Measurements from ENCODE around the gene TRAF1. TPM values are rescaled to one million over a fixed set of nuclear protein-coding genes. Genes with fewer than 3 reads are reported as not detected.

TRAF1 gene
- total RNA-seq, 1 donor from 2014 or later = 7.1 TPM

DNA sequence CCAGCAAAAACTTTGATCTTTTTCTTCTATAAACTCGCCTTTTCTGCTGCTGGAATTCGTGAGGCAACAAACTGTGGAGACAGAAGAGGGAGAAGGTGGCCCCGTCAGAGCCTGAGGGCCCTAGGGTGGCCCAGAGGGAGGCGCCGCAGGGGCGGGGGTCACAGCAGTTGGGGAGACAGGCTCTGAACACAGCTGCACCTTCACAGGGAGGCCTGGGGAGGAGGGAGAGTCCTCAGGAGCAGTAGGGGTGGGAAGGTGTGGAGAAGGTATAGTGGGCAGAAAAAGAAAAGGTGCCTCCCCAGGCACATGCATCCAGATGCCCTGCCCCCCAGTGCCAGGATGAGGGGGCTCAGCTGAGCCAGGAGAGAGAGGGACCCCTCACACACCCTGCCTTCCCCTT lies 64.7 kb downstream of the TRAF1 start:
- no peaks in the 10 kb centered on the region for H3K9me3 Mint-ChIP-seq (ENCODE audit: unreplicated experiment)
- H3K27me3 Mint-ChIP-seq (ENCODE audit: unreplicated experiment) = no peaks in the 10 kb centered on the region
- H3K27ac Mint-ChIP-seq (ENCODE audit: unreplicated experiment) = peak overlapping the region; percentile 54
- no peak for TF ChIP-seq CTCF (IDR thresholded peaks at IDR 0.05)
- DNase-seq (ENCODE audit: extremely low spot score, unreplicated experiment) = no peak
- H3K4me3 Mint-ChIP-seq (ENCODE audit: unreplicated experiment) = no peak overlapping the region
- no peaks in the 10 kb centered on the region for H3K4me1 Mint-ChIP-seq (ENCODE audit: unreplicated experiment)
- peaks cover 54% of the 10 kb centered on the region for H3K36me3 Mint-ChIP-seq (ENCODE audit: unreplicated experiment)

DNA sequence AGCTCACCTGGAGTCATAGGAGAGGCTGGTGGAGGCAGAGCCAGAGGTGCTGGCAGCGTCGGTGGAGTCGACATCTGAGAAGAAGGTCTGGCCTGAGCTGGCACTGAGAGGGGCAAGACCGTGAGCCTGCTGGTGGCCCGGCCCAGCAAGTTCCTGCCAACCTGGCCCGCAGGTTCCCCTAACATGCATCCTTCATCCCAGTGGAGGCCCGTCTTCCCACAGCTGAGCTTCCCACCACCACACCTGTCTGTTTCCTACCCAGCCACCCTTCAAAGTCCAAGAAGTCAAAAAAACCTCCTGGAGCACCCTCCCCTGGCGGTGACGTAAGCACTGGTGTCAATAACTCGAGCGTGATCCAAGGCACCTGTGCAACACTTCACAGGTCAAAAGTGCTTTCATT lies 66.5 kb downstream of the TRAF1 start:
- no peak for DNase-seq (ENCODE audit: extremely low spot score, unreplicated experiment)
- H3K36me3 Mint-ChIP-seq (ENCODE audit: unreplicated experiment) = peaks cover 52% of the 10 kb centered on the region
- H3K27ac Mint-ChIP-seq (ENCODE audit: unreplicated experiment) = no peak overlapping the region
- H3K9me3 Mint-ChIP-seq (ENCODE audit: unreplicated experiment) = no peaks in the 10 kb centered on the region
- H3K27me3 Mint-ChIP-seq (ENCODE audit: unreplicated experiment) = no peaks in the 10 kb centered on the region
- no peak for TF ChIP-seq CTCF (IDR thresholded peaks at IDR 0.05)
- peaks cover 3% of the 10 kb centered on the region for H3K4me1 Mint-ChIP-seq (ENCODE audit: unreplicated experiment)
- no peak overlapping the region for H3K4me3 Mint-ChIP-seq (ENCODE audit: unreplicated experiment)

GRCh38 chr9:120859361-120859760 lies 67.2 kb downstream of the TRAF1 start:
- H3K9me3 Mint-ChIP-seq (ENCODE audit: unreplicated experiment) = no peaks in the 10 kb centered on the region
- no peaks in the 10 kb centered on the region for H3K27me3 Mint-ChIP-seq (ENCODE audit: unreplicated experiment)
- peaks cover 52% of the 10 kb centered on the region for H3K36me3 Mint-ChIP-seq (ENCODE audit: unreplicated experiment)
- DNase-seq (ENCODE audit: extremely low spot score, unreplicated experiment) = no peak
- no peak overlapping the region for H3K4me3 Mint-ChIP-seq (ENCODE audit: unreplicated experiment)
- peaks cover 3% of the 10 kb centered on the region for H3K4me1 Mint-ChIP-seq (ENCODE audit: unreplicated experiment)
- TF ChIP-seq CTCF (IDR thresholded peaks at IDR 0.05) = no peak
- no peak overlapping the region for H3K27ac Mint-ChIP-seq (ENCODE audit: unreplicated experiment)

GRCh38 chr9:120857902-120858301 lies 68.7 kb downstream of the TRAF1 start:
- Mint-ChIP-seq H3K27ac (ENCODE audit: unreplicated experiment) (no peak overlapping the region), H3K4me3 (ENCODE audit: unreplicated experiment) (no peak overlapping the region), H3K9me3 (ENCODE audit: unreplicated experiment) (no peaks in the 10 kb centered on the region), H3K4me1 (ENCODE audit: unreplicated experiment) (peaks cover 6% of the 10 kb centered on the region), H3K27me3 (ENCODE audit: unreplicated experiment) (no peaks in the 10 kb centered on the region), H3K36me3 (ENCODE audit: unreplicated experiment) (peaks cover 41% of the 10 kb centered on the region)
- DNase-seq (ENCODE audit: extremely low spot score, unreplicated experiment) = no peak
- no peak for TF ChIP-seq CTCF (IDR thresholded peaks at IDR 0.05)

DNA sequence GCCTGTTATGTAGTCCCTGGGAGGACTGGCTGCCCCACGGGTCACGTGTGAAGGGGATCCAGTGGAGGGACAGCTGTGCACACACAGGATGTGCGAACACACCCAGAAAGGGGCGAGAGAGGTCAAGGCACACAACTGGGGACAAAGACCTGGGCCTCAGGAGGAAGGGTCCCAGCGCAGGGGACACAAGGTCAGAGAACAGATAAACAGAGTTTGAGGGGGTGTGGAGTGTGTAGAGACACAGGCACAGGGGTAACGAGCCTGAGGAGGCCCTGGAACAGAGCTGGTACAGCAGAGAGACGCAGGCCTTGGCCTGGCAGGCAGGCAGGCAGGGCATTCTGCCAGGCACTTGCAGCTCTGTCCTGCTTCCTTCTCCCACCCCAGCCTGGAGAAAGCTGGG lies 69.1 kb downstream of the TRAF1 start:
- H3K9me3 Mint-ChIP-seq (ENCODE audit: unreplicated experiment) = no peaks in the 10 kb centered on the region
- H3K27me3 Mint-ChIP-seq (ENCODE audit: unreplicated experiment) = no peaks in the 10 kb centered on the region
- H3K4me3 Mint-ChIP-seq (ENCODE audit: unreplicated experiment) = no peak overlapping the region
- peaks cover 39% of the 10 kb centered on the region for H3K36me3 Mint-ChIP-seq (ENCODE audit: unreplicated experiment)
- DNase-seq (ENCODE audit: extremely low spot score, unreplicated experiment) = no peak
- H3K27ac Mint-ChIP-seq (ENCODE audit: unreplicated experiment) = no peak overlapping the region
- peaks cover 6% of the 10 kb centered on the region for H3K4me1 Mint-ChIP-seq (ENCODE audit: unreplicated experiment)
- TF ChIP-seq CTCF (IDR thresholded peaks at IDR 0.05) = no peak

Data from osteocyte (in vitro differentiated cells).